ENCODE results near the gene DAPK1.

Gene DAPK1

GRCh38 chr9:87497604-87498045 lies at the start of gene DAPK1:
Gene DAPK1 (plus strand): TSS chr9:87497867. CDS start chr9:87499078, 1,211 bp downstream.
- no peak for TF ChIP-seq TCF12 (IDR thresholded peaks at IDR 0.05; ENCODE audit: low read depth)
- no peak for TF ChIP-seq TAF1 (IDR thresholded peaks at IDR 0.05; ENCODE audit: low read depth)
- TF ChIP-seq NFIC (IDR thresholded peaks at IDR 0.05) = no peak
- TF ChIP-seq CEBPB (IDR thresholded peaks at IDR 0.05) = no peak
- TF ChIP-seq RAD21 (IDR thresholded peaks at IDR 0.05; ENCODE audit: low read depth) = no peak
- no peak for TF ChIP-seq MAX (IDR thresholded peaks at IDR 0.05)
- TF ChIP-seq USF1 (IDR thresholded peaks at IDR 0.05) = no peak
- TF ChIP-seq, protein P1, sequence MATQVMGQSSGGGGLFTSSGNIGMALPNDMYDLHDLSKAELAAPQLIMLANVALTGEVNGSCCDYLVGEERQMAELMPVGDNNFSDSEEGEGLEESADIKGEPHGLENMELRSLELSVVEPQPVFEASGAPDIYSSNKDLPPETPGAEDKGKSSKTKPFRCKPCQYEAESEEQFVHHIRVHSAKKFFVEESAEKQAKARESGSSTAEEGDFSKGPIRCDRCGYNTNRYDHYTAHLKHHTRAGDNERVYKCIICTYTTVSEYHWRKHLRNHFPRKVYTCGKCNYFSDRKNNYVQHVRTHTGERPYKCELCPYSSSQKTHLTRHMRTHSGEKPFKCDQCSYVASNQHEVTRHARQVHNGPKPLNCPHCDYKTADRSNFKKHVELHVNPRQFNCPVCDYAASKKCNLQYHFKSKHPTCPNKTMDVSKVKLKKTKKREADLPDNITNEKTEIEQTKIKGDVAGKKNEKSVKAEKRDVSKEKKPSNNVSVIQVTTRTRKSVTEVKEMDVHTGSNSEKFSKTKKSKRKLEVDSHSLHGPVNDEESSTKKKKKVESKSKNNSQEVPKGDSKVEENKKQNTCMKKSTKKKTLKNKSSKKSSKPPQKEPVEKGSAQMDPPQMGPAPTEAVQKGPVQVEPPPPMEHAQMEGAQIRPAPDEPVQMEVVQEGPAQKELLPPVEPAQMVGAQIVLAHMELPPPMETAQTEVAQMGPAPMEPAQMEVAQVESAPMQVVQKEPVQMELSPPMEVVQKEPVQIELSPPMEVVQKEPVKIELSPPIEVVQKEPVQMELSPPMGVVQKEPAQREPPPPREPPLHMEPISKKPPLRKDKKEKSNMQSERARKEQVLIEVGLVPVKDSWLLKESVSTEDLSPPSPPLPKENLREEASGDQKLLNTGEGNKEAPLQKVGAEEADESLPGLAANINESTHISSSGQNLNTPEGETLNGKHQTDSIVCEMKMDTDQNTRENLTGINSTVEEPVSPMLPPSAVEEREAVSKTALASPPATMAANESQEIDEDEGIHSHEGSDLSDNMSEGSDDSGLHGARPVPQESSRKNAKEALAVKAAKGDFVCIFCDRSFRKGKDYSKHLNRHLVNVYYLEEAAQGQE (IDR thresholded peaks at IDR 0.05; ENCODE audit: low read depth) = no peak
- TF ChIP-seq EGR1 (IDR thresholded peaks at IDR 0.05) = no peak
- TF ChIP-seq CREB1 (IDR thresholded peaks at IDR 0.05; ENCODE audit: low read depth) = no peak
- TF ChIP-seq TEAD4 (IDR thresholded peaks at IDR 0.05) = no peak
- no peak for TF ChIP-seq ZBTB7A (IDR thresholded peaks at IDR 0.05; ENCODE audit: low read depth)

GRCh38 chr9:87451149-87451548 lies 46.5 kb upstream of the DAPK1 start:
- TF ChIP-seq NFIC (IDR thresholded peaks at IDR 0.05) (no peak), EGR1 (IDR thresholded peaks at IDR 0.05) (no peak), TCF12 (IDR thresholded peaks at IDR 0.05; ENCODE audit: low read depth) (no peak), CEBPB (IDR thresholded peaks at IDR 0.05) (no peak), TEAD4 (IDR thresholded peaks at IDR 0.05) (no peak), CREB1 (IDR thresholded peaks at IDR 0.05; ENCODE audit: low read depth) (no peak), MAX (IDR thresholded peaks at IDR 0.05) (no peak), EP300 (IDR thresholded peaks at IDR 0.05; ENCODE audit: borderline replicate concordance) (no peak), TAF1 (IDR thresholded peaks at IDR 0.05; ENCODE audit: low read depth) (no peak), USF1 (IDR thresholded peaks at IDR 0.05) (no peak), YY1 (IDR thresholded peaks at IDR 0.05; ENCODE audit: low read depth) (no peak), FOXM1 (IDR thresholded peaks at IDR 0.05; ENCODE audit: borderline replicate concordance, low read depth) (no peak), ZBTB7A (IDR thresholded peaks at IDR 0.05; ENCODE audit: low read depth) (no peak), RAD21 (IDR thresholded peaks at IDR 0.05; ENCODE audit: low read depth) (no peak)
- TF ChIP-seq, protein P1 (IDR thresholded peaks at IDR 0.05; ENCODE audit: low read depth) = no peak

GRCh38 chr9:87455407-87455806 lies 42.3 kb upstream of the DAPK1 start:
- no peak for TF ChIP-seq TEAD4 (IDR thresholded peaks at IDR 0.05)
- TF ChIP-seq TAF1 (IDR thresholded peaks at IDR 0.05; ENCODE audit: low read depth) = no peak
- no peak for TF ChIP-seq RAD21 (IDR thresholded peaks at IDR 0.05; ENCODE audit: low read depth)
- TF ChIP-seq CEBPB (IDR thresholded peaks at IDR 0.05) = no peak
- TF ChIP-seq FOXM1 (IDR thresholded peaks at IDR 0.05; ENCODE audit: borderline replicate concordance, low read depth) = no peak

DNA sequence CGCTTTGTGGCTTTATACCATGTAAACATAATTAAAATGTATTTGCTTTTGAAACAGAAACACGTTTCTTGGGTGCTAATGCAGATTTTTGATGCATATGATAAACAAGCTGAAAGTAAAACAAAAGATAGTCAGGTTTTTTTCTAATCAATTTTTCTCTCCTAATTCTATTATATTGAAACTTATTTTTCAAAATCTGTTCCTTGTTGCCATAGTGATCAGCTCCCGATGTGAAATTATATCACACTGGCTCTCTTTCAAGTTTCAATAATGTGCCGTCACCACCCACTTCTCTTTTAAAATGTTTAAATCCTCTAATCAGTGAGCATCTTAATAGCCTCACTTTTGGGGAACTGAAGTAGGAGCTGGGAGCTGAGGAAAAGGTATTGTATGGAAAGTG lies 36.4 kb upstream of the DAPK1 start:
- TF ChIP-seq MAX (IDR thresholded peaks at IDR 0.05) = no peak
- TF ChIP-seq USF1 (IDR thresholded peaks at IDR 0.05) = no peak
- TF ChIP-seq RAD21 (IDR thresholded peaks at IDR 0.05; ENCODE audit: low read depth) = no peak
- TF ChIP-seq, protein P1 (IDR thresholded peaks at IDR 0.05; ENCODE audit: low read depth) = no peak
- no peak for TF ChIP-seq NFIC (IDR thresholded peaks at IDR 0.05)
- no peak for TF ChIP-seq TCF12 (IDR thresholded peaks at IDR 0.05; ENCODE audit: low read depth)
- TF ChIP-seq CREB1 (IDR thresholded peaks at IDR 0.05; ENCODE audit: low read depth) = no peak
- TF ChIP-seq FOXM1 (IDR thresholded peaks at IDR 0.05; ENCODE audit: borderline replicate concordance, low read depth) = no peak
- TF ChIP-seq EP300 (IDR thresholded peaks at IDR 0.05; ENCODE audit: borderline replicate concordance) = no peak
- TF ChIP-seq TEAD4 (IDR thresholded peaks at IDR 0.05) = no peak
- no peak for TF ChIP-seq EGR1 (IDR thresholded peaks at IDR 0.05)
- TF ChIP-seq YY1 (IDR thresholded peaks at IDR 0.05; ENCODE audit: low read depth) = no peak
- TF ChIP-seq TAF1 (IDR thresholded peaks at IDR 0.05; ENCODE audit: low read depth) = no peak
- TF ChIP-seq ZBTB7A (IDR thresholded peaks at IDR 0.05; ENCODE audit: low read depth) = no peak
- TF ChIP-seq CEBPB (IDR thresholded peaks at IDR 0.05) = no peak

Measured in Ishikawa (cell line).